Lower leg skin (tissue), 3 donors: Measurements from ENCODE around the gene PCDHA8.

Experiments used
- CTCF ChIP-seq, 3 donors: fragments of 450-650 bp; IDR thresholded peaks; one replicate each; pipeline ENCODE4 v1.5.1; 2016; ENCODE audit warnings: antibody characterized with exemption in 3 of 3, mild to moderate bottlenecking in 3 of 3, moderate library complexity in 2 of 3
- POLR2A ChIP-seq, 2 donors: fragments of 450-650 bp; IDR thresholded peaks; one replicate each; pipeline ENCODE4 v1.6.1; 2016 to 2017; ENCODE audit warnings: antibody characterized with exemption in 2 of 2, mild to moderate bottlenecking in 1 of 2, moderate library complexity in 1 of 2

DNA sequence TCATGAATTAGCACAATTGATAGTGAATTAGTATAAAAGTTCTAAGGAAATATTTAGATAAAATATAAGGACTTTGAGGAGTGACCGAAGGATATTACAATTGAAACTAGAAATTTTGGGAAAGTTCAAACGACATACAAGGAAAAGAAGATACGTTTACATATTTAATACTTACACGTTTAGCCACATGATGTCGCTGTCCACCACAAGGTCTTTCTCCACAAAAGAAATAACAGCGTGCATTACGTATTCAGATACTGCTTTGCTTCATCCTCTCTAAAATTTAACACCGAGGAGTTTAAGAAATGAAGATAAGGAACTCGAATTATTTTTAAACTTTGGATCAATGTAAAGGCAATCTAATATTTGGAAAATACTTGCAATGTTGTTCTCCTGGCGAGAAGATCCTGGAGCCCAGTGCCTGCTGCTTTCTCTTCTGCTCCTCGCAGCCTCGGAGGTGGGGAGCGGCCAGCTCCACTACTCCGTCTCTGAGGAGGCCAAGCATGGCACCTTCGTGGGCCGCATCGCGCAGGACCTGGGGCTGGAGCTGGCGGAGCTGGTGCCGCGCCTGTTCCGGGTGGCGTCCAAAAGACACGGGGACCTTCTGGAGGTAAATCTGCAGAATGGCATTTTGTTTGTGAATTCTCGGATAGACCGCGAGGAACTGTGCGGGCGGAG lies 40.0 kb upstream of the PCDHA8 start, which contains the start of gene PCDHA3:
- TF ChIP-seq CTCF (IDR thresholded peaks at IDR 0.05) = no peak
- no peak for TF ChIP-seq POLR2A (IDR thresholded peaks at IDR 0.05)
